GM18519 (cell line): ENCODE results near the gene CCNY.
"Not testable (repeated sequence)": the region's sequence is repeated elsewhere in the genome, so short reads cannot be mapped to it uniquely, and the experiment has no call there.

Experiments
- ATAC-seq: cut with Tn5 transposase; IDR thresholded peaks from one replicate; pipeline ENCODE4 v1.9.1; 2021; ENCODE audit warnings: mild to moderate bottlenecking, moderate library complexity; ENCODE audit not compliant: unreplicated experiment, low FRiP score

Gene CCNY

GRCh38 chr10:35353805-35354204 is 17.5 kb downstream of the CCNY start:
- no peak for ATAC-seq

GRCh38 chr10:35354257-35354656 is 17.9 kb downstream of the CCNY start:
- not testable (repeated sequence) for ATAC-seq

GRCh38 chr10:35355971-35356724 is 19.8 kb downstream of the CCNY start:
- ATAC-seq, result peak; percentile 81

- ATAC-seq, result no peak
These were observed 20.4 kb downstream of the CCNY start for GRCh38 chr10:35356725-35357092.

- ATAC-seq, result no peak
These were observed 22.7 kb downstream of the CCNY start for GRCh38 chr10:35359056-35359455.

GRCh38 chr10:35359873-35360272 is 23.6 kb downstream of the CCNY start:
- ATAC-seq, result no peak

- ATAC-seq, result no peak
These were observed 26.5 kb downstream of the CCNY start for GRCh38 chr10:35362701-35363350.

GRCh38 chr10:35363587-35363986 is 27.3 kb downstream of the CCNY start:
- no peak for ATAC-seq

- ATAC-seq, result no peak
These were observed 28.5 kb downstream of the CCNY start for GRCh38 chr10:35364808-35365207.

GRCh38 chr10:35365994-35366393 is 29.7 kb downstream of the CCNY start:
- ATAC-seq, result no peak

GRCh38 chr10:35367107-35367859 is 31.0 kb downstream of the CCNY start:
- no peak for ATAC-seq

GRCh38 chr10:35367982-35368381 is 31.7 kb downstream of the CCNY start:
- ATAC-seq, result no peak

- no peak for ATAC-seq
These were observed 32.3 kb downstream of the CCNY start for GRCh38 chr10:35368485-35369048.

GRCh38 chr10:35369049-35369611 is 32.8 kb downstream of the CCNY start:
- no peak for ATAC-seq

- ATAC-seq, result no peak
These were observed 35.4 kb downstream of the CCNY start for GRCh38 chr10:35371731-35372130.

- ATAC-seq, result no peak
These were observed 36.0 kb downstream of the CCNY start for GRCh38 chr10:35372329-35372728.

- no peak for ATAC-seq
These were observed 38.9 kb downstream of the CCNY start for GRCh38 chr10:35375091-35375765.

- no peak for ATAC-seq
These were observed 40.9 kb downstream of the CCNY start for GRCh38 chr10:35377050-35377728.

GRCh38 chr10:35378541-35379210 is 42.4 kb downstream of the CCNY start:
- ATAC-seq, result no peak
